Activated T-cell treated with anti-CD3 and anti-CD28 coated beads, Interleukin-2, amount 50 U/mL, for 72 hours (primary cell): ENCODE measurements around the gene CYSLTR2. TPM values are rescaled to one million over a fixed set of nuclear protein-coding genes. Genes with fewer than 3 reads are reported as not detected.
A peak's percentile ranks its signal among the peaks of the same experiment; 100 is the strongest.

Experiments
- ATAC-seq, 2 donors: fragments of 150-1000 bp; cut with Tn5 transposase; replicated peaks in 1 of 2; 2 replicates each; pipeline ENCODE4 v1.10.0; 2021; ENCODE audit warnings: moderate library complexity in 2 of 2, mild to moderate bottlenecking in 1 of 2
- DNase-seq, 2 donors: peaks; one replicate each; pipeline ENCODE4 v3.0.0; 2021 to 2022; ENCODE audit warnings: mixed read lengths in 1 of 2
- H3K27ac Mint-ChIP-seq: one replicate; pipeline ENCODE4 v1.8.0; 2022; ENCODE audit warnings: mild to moderate bottlenecking, moderate library complexity, mixed read lengths
- H3K27me3 Mint-ChIP-seq: one replicate; pipeline ENCODE4 v1.8.0; 2022; ENCODE audit warnings: low read depth, mixed read lengths
- H3K36me3 Mint-ChIP-seq, 2 donors: one replicate each; pipeline ENCODE4 v1.8.0; 2022; ENCODE audit warnings: mixed read lengths in 2 of 2, mild to moderate bottlenecking in 1 of 2; ENCODE audit not compliant: insufficient read depth in 2 of 2
- H3K4me1 Mint-ChIP-seq: one replicate; pipeline ENCODE4 v1.8.0; 2022; ENCODE audit warnings: low read depth, mixed read lengths
- H3K4me3 Mint-ChIP-seq, 2 donors: one replicate each; pipeline ENCODE4 v1.8.0; 2022; ENCODE audit warnings: mild to moderate bottlenecking in 2 of 2, mixed read lengths in 2 of 2, moderate library complexity in 2 of 2
- H3K9me3 Mint-ChIP-seq, 2 donors: one replicate each; pipeline ENCODE4 v1.8.0; 2022; ENCODE audit warnings: mixed read lengths in 2 of 2
- total RNA-seq, 2 donors: library from RNA; stranded (reverse); gene quantifications; one replicate each; pipeline ENCODE4 v1.2.3, GENCODE V29; 2022

The CYSLTR2 gene
- total RNA-seq, 2 donors from 2014 or later = 3.1 to 4.0 TPM

DNA sequence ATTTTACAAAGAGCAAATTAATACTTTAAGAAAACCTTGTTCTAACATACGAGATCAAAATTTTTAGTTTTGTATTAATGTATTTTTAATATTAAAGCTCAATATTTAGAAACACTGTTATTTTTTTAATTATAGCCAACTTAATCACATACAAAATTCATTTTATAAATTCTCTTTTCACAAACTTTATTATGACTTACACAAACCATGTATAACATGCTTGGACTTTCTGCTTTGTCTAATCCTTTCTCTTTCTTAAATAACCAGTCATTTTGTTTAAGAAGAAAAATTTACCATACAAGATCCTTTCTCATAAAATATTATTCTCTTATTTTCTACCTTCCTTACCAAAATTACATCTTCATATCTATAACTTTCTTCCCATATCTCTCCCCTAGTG is 62.2 kb downstream of the CYSLTR2 start:
- Mint-ChIP-seq H3K4me3 (no peak overlapping the region), H3K36me3 (peaks cover 19 to 22% of the 10 kb centered on the region in 2 donors), H3K27me3 (peaks cover 6% of the 10 kb centered on the region), H3K4me1 (no peaks in the 10 kb centered on the region), H3K9me3 (peaks cover 11 to 29% of the 10 kb centered on the region in 2 donors), H3K27ac (no peak overlapping the region)
- ATAC-seq (no peak), DNase-seq (no peak)

DNA sequence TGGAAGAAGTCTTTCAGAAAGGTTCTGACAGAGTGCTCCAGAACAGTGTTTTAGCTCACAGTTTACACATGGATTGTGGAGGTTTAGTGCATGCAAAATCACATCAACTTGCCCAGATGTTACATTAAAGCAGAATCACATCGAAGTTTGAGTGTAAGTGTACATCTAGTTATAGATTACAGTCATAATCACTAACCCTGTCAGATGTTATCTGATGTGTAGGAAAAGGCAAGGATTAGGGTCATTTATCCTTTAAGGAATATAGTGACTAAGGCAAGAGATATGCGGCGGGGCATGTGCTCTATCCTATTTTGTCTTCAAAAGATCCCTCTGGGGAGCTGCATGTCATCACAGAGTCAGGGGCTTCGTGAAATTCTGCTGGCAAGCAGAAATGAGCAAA is 66.9 kb downstream of the CYSLTR2 start:
- ATAC-seq (no peak), DNase-seq (no peak)
- Mint-ChIP-seq H3K4me1 (no peaks in the 10 kb centered on the region), H3K9me3 (peaks cover 9 to 27% of the 10 kb centered on the region in 2 donors), H3K36me3 (peaks cover 11 to 18% of the 10 kb centered on the region in 2 donors), H3K4me3 (no peak overlapping the region), H3K27ac (no peak overlapping the region), H3K27me3 (peaks cover 7% of the 10 kb centered on the region)

DNA sequence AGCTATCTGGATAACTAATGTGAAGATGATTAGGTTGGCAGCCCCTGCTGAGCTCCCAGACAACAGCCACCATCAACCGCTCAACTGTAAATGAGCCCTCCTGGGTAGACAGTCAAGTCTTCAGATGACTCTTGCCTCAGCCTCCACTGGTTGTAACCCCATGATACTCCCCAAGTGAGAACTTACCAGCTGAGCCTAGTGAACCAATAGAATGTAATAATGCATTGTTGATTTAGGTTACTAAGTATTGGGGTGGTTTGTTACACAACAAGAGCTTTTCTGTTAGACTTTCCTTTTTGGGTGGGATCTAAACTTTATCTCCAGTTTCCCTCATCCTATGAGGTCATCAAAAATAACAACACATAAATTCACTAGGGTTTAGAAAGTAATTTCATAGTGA is 69.4 kb downstream of the CYSLTR2 start:
- DNase-seq (no peak), ATAC-seq (no peak)
- Mint-ChIP-seq H3K4me1 (no peaks in the 10 kb centered on the region), H3K27ac (no peak overlapping the region), H3K36me3 (peaks cover 4 to 5% of the 10 kb centered on the region in 2 donors), H3K9me3 (peaks cover 3 to 18% of the 10 kb centered on the region in 2 donors), H3K4me3 (no peak overlapping the region), H3K27me3 (peaks cover 7% of the 10 kb centered on the region)

DNA sequence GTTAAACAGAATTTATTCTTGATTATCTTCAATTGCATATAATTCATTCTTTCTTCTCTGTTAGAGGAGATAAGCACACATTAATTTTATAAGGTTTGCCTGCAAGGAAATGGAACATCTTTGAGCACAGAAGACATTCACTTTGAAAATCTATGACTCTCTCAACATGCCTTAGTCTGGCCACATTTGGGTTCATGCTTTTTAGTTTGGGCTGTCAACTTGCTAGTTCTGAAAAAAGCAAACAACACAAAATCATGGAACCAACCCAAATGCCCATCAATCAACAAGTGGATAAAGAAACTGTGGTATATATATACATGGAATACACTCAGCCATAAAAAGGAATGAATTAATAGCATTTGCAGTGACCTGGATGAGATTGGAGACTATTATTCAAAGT is 71.5 kb downstream of the CYSLTR2 start:
- no peak overlapping the region for H3K27ac Mint-ChIP-seq
- peaks cover 7% of the 10 kb centered on the region for H3K27me3 Mint-ChIP-seq
- DNase-seq = no peak
- H3K9me3 Mint-ChIP-seq = peaks cover 0 to 11% of the 10 kb centered on the region in 2 donors
- no peak overlapping the region for H3K4me3 Mint-ChIP-seq
- ATAC-seq = no peak
- peaks cover 1% of the 10 kb centered on the region in 2 donors for H3K36me3 Mint-ChIP-seq
- H3K4me1 Mint-ChIP-seq = no peaks in the 10 kb centered on the region

- no peak for ATAC-seq
- H3K4me3 Mint-ChIP-seq = no peak overlapping the region
- H3K27ac Mint-ChIP-seq = no peak overlapping the region
- DNase-seq = no peak
- peaks cover 0 to 10% of the 10 kb centered on the region in 2 donors for H3K9me3 Mint-ChIP-seq
- H3K4me1 Mint-ChIP-seq = peaks cover 8% of the 10 kb centered on the region
- peaks cover 0 to 1% of the 10 kb centered on the region in 2 donors for H3K36me3 Mint-ChIP-seq
- peaks cover 14% of the 10 kb centered on the region for H3K27me3 Mint-ChIP-seq
These were observed 73.0 kb downstream of the CYSLTR2 start for GRCh38 chr13:48726711-48727110.

- no peak overlapping the region for H3K27ac Mint-ChIP-seq
- no peak overlapping the region for H3K4me3 Mint-ChIP-seq
- peak in 1 of 2 donors; percentile 30 for ATAC-seq
- no peaks in the 10 kb centered on the region for H3K36me3 Mint-ChIP-seq
- no peak for DNase-seq
- H3K27me3 Mint-ChIP-seq = peaks cover 8% of the 10 kb centered on the region
- peaks cover 8% of the 10 kb centered on the region for H3K4me1 Mint-ChIP-seq
- H3K9me3 Mint-ChIP-seq = peaks cover 0 to 5% of the 10 kb centered on the region in 2 donors
These were observed 73.7 kb downstream of the CYSLTR2 start for GRCh38 chr13:48727241-48728011.

DNA sequence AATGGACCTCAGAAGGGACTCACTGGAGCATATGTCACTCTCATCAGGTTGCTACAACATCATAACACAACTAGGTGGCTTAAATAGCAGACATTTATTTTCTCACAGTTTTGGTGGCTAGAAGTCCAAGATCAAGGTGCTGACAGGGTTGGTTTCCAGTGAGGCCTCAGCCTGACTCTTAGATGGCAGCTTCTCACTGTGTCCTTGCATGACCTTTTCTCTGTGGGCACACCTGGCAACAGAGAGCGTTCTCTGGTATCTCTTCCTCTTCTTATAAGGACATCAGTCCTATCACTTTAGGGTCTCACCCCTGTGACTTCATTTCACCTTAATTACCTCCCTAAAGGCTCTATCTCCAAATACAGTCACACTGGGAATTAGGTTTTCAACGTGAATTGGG is 74.5 kb downstream of the CYSLTR2 start:
- Mint-ChIP-seq H3K4me3 (no peak overlapping the region), H3K4me1 (peaks cover 8% of the 10 kb centered on the region), H3K36me3 (no peaks in the 10 kb centered on the region), H3K27me3 (peaks cover 8% of the 10 kb centered on the region), H3K27ac (no peak overlapping the region), H3K9me3 (peaks cover 0 to 5% of the 10 kb centered on the region in 2 donors)
- ATAC-seq (no peak), DNase-seq (no peak)

- Mint-ChIP-seq H3K27ac (no peak overlapping the region), H3K4me1 (peaks cover 8% of the 10 kb centered on the region), H3K36me3 (no peaks in the 10 kb centered on the region), H3K27me3 (peaks cover 8% of the 10 kb centered on the region), H3K4me3 (no peak overlapping the region), H3K9me3 (peaks cover 0 to 3% of the 10 kb centered on the region in 2 donors)
- DNase-seq (no peak), ATAC-seq (no peak)
These were observed 75.1 kb downstream of the CYSLTR2 start for GRCh38 chr13:48728876-48729275.

DNA sequence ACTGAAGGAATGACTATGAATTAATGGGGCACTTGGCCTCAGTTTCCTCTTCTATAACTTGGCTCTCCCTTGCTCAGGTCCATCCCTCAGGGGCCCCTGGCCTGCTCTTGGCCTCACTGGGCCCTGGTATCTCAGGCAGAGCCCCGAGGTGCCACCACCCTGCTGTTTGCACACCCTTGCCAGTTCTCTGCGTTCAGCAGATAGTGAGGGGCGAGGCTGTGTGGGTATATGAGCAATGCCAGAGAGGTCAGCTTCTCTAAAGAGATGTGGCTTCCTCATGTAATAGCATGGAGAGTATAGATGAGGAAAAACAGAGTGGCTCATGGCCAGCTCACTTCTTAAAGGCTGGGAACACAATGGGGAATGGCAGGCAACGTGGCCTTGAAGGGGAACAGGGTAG is 76.1 kb downstream of the CYSLTR2 start:
- Mint-ChIP-seq H3K4me1 (peaks cover 8% of the 10 kb centered on the region), H3K36me3 (no peaks in the 10 kb centered on the region), H3K4me3 (no peak overlapping the region), H3K27me3 (peaks cover 8% of the 10 kb centered on the region), H3K27ac (no peak overlapping the region), H3K9me3 (no peaks in the 10 kb centered on the region)
- ATAC-seq (no peak), DNase-seq (no peak)

GRCh38 chr13:48731001-48731658 is 77.4 kb downstream of the CYSLTR2 start:
- Mint-ChIP-seq H3K4me3 (peak overlapping the region in 1 of 2 donors; percentile 57), H3K36me3 (no peaks in the 10 kb centered on the region), H3K27me3 (peaks cover 8% of the 10 kb centered on the region), H3K4me1 (peaks cover 8% of the 10 kb centered on the region), H3K9me3 (no peaks in the 10 kb centered on the region), H3K27ac (no peak overlapping the region)
- peak; percentile 68 to 91 for ATAC-seq
- no peak for DNase-seq

GRCh38 chr13:48731957-48732569 is 78.3 kb downstream of the CYSLTR2 start:
- no peaks in the 10 kb centered on the region for H3K36me3 Mint-ChIP-seq
- peaks cover 8% of the 10 kb centered on the region for H3K4me1 Mint-ChIP-seq
- H3K9me3 Mint-ChIP-seq = no peaks in the 10 kb centered on the region
- H3K27me3 Mint-ChIP-seq = peaks cover 8% of the 10 kb centered on the region
- no peak overlapping the region for H3K27ac Mint-ChIP-seq
- ATAC-seq (peak; percentile 71 to 85), DNase-seq (peak; percentile 59 to 63)
- H3K4me3 Mint-ChIP-seq = peak overlapping the region; percentile 41 to 57

DNA sequence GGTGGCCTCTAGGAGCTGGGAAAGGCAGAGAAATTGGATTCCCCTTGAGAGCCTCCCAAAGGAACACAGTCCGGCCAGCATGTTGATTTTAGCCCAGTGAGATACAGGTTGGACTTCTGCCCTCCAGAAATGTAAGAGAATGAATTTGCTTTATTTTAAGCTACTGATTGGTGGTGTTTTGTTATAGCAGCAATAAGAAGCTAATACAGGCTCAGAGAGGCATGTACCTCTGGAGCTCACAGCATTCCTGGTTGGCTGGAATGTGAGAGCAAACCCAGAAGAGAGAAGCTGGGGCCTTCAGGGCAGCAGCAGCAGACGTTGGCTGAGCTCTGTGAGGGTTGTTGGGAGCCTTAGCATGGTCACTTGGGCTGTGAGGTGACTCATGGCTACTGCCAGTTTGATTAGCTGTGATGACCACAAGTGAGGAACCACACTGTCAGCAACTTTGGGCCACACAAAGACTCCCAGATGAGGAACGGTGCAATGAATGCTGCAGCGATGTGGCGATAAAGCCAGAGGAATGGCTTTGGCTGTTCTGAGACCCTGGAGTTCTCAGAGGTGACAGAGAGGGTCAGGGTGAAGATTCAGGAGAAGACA is 80.1 kb downstream of the CYSLTR2 start:
- H3K9me3 Mint-ChIP-seq = no peaks in the 10 kb centered on the region
- no peak overlapping the region for H3K27ac Mint-ChIP-seq
- ATAC-seq (no peak), DNase-seq (no peak)
- peaks cover 8% of the 10 kb centered on the region for H3K27me3 Mint-ChIP-seq
- H3K4me3 Mint-ChIP-seq = no peak overlapping the region
- peaks cover 8% of the 10 kb centered on the region for H3K4me1 Mint-ChIP-seq
- H3K36me3 Mint-ChIP-seq = no peaks in the 10 kb centered on the region

DNA sequence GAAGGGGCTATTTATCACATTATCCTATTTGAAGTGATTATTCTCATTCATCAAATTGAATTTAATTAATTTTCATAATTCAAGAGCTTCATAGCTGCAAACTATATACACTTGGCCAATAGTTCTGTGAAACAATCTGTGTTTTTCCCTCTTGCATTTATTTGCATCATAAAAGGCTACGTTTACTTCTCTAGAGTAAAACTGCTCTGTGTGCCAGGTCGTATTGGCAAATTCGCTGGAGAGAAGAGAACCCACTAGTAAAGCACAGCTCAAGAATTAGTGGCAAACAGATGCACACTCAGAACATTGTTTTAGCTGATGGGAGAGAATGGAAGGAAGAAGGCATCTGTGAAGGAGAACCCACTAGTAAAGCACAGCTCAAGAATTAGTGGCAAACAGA is 81.8 kb downstream of the CYSLTR2 start:
- H3K4me1 Mint-ChIP-seq = peaks cover 8% of the 10 kb centered on the region
- no peaks in the 10 kb centered on the region for H3K9me3 Mint-ChIP-seq
- H3K4me3 Mint-ChIP-seq = no peak overlapping the region
- no peak overlapping the region for H3K27ac Mint-ChIP-seq
- H3K36me3 Mint-ChIP-seq = no peaks in the 10 kb centered on the region
- no peak for ATAC-seq
- H3K27me3 Mint-ChIP-seq = peaks cover 12% of the 10 kb centered on the region
- DNase-seq = no peak
